Fibroblast of villous mesenchyme (primary cell): ENCODE data around the gene NFATC2IP. TPM values are rescaled to one million over a fixed set of nuclear protein-coding genes. Genes with fewer than 3 reads are reported as not detected.
"Not testable (repeated sequence)": the region's sequence is repeated elsewhere in the genome, so short reads cannot be mapped to it uniquely, and the experiment has no call there.

Experiments
- DNase-seq: peaks from one replicate; pipeline ENCODE4 v3.0.0-alpha.2; 2010; ENCODE audit warnings: low read depth
- H3K4me3 ChIP-seq: 2 replicates; pipeline ENCODE4 v1.5.1; 2011; ENCODE audit warnings: low read depth, mild to moderate bottlenecking, low read length
- CTCF ChIP-seq: IDR thresholded peaks from 2 replicates; pipeline ENCODE4 v1.5.1; 2012; ENCODE audit warnings: low read depth, mild to moderate bottlenecking, low read length; ENCODE audit not compliant: insufficient read depth
- total RNA-seq: library from RNA; depleted of rRNA; stranded (reverse); fragments of >200 nt; gene quantifications from 2 replicates; pipeline ENCODE4 v1.2.3, GENCODE V29; 2012

The NFATC2IP gene
- total RNA-seq, 1 donor, result 30.7 TPM

DNA sequence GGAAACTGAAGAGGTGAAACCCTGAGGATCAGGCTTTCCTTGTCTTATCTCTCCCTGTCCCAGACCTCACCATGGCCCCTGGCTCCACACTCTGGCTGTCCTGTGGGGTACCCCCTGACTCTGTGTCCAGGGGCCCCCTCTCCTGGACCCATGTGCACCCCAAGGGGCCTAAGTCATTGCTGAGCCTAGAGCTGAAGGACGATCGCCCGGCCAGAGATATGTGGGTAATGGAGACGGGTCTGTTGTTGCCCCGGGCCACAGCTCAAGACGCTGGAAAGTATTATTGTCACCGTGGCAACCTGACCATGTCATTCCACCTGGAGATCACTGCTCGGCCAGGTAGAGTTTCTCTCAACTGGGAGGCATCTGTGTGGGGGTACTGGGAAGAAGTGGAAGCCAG lies 17.6 kb upstream of the NFATC2IP start:
- DNase-seq, result no peak
- no peak overlapping the region for H3K4me3 ChIP-seq
- no peak for TF ChIP-seq CTCF

DNA sequence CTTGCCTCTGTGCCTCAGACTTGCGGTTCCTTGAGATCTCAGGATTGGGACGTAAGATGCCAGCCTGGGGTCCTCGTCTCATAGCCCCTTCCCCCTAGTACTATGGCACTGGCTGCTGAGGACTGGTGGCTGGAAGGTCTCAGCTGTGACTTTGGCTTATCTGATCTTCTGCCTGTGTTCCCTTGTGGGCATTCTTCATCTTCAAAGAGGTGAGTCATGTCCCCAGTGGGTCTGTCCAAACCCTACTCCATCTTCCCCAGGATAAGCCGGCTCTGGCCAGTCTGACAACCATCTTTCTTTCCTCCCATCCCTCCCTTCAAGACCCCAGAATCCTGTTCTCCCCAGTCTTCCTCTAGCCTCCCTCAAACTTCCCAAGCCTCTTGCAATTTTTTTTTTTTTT lies 15.4 kb upstream of the NFATC2IP start:
- no peak overlapping the region for H3K4me3 ChIP-seq
- TF ChIP-seq CTCF, result no peak
- no peak for DNase-seq

GRCh38 chr16:28935924-28936783 lies 14.6 kb upstream of the NFATC2IP start:
- peak; percentile 76 for DNase-seq
- no peak for TF ChIP-seq CTCF
- peak overlapping the region; percentile 4 for H3K4me3 ChIP-seq

DNA sequence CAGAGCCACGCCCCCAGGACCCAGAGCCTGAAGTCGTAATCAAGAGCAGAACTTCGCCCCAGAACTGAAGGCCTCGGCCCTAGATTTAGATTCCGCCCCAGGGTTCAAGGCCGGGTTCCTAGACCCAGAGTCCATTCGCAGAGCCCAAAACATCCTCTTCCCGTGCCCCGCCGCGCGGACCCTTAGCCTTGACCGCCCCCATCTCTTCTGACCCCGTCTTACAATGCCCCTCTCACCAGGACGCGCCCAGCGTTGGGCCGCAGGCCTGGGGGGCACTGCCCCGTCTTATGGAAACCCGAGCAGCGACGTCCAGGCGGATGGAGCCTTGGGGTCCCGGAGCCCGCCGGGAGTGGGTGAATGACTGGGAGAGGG lies 14.0 kb upstream of the NFATC2IP start:
- TF ChIP-seq CTCF, result no peak
- DNase-seq, result no peak
- no peak overlapping the region for H3K4me3 ChIP-seq

GRCh38 chr16:28937222-28937876 lies 13.4 kb upstream of the NFATC2IP start:
- H3K4me3 ChIP-seq, result no peak overlapping the region
- TF ChIP-seq CTCF, result no peak
- no peak for DNase-seq

GRCh38 chr16:28938721-28939120 lies 12.0 kb upstream of the NFATC2IP start:
- no peak for TF ChIP-seq CTCF
- H3K4me3 ChIP-seq, result no peak overlapping the region
- DNase-seq, result no peak

DNA sequence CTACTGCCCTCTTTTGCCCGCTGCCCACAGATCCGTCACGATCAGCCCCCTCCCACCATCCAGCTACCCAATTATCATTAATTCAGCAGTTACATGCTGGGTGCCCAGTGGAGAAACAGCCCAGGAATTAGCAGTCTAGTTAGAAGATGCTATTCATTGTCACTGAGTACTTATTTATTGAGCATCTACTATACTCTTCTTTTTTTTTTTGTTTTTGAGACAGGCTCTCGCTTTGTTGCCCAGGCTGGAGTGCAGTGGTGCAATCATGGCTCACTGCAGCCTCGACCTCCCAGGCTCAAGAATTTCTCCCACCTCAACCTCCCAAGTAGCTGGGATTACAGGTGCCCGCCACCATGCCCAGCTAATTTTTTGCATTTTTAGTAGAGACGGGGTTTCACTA lies 10.9 kb upstream of the NFATC2IP start:
- DNase-seq, H3K4me3 ChIP-seq: not testable (repeated sequence)
